LNCaP clone FGC (cell line): Measurements from ENCODE around the gene METRNL.
A peak's percentile ranks its signal among the peaks of the same experiment; 100 is the strongest.
"Not testable (repeated sequence)": the region's sequence is repeated elsewhere in the genome, so short reads cannot be mapped to it uniquely, and the experiment has no call there.

ENCODE experiments used
- DNase-seq: peaks from one replicate; pipeline ENCODE4 v3.0.0-alpha.2; 2011; ENCODE audit warnings: low read depth
- H3K4me3 ChIP-seq: 2 replicates; pipeline ENCODE4 v1.5.1; 2011; ENCODE audit warnings: mild to moderate bottlenecking, low read depth, low read length, control low read depth
- TF ChIP-seq, protein P1 (sequence below): IDR thresholded peaks from 2 replicates; pipeline ENCODE4 v1.5.1; 2012; ENCODE audit warnings: mild to moderate bottlenecking; ENCODE audit not compliant: control insufficient read depth, insufficient read depth; ENCODE audit errors: extremely low read depth

The METRNL gene

GRCh38 chr17:83064021-83064731 is 15.2 kb upstream of the METRNL start:
- H3K4me3 ChIP-seq = no peak overlapping the region
- TF ChIP-seq, protein P1, sequence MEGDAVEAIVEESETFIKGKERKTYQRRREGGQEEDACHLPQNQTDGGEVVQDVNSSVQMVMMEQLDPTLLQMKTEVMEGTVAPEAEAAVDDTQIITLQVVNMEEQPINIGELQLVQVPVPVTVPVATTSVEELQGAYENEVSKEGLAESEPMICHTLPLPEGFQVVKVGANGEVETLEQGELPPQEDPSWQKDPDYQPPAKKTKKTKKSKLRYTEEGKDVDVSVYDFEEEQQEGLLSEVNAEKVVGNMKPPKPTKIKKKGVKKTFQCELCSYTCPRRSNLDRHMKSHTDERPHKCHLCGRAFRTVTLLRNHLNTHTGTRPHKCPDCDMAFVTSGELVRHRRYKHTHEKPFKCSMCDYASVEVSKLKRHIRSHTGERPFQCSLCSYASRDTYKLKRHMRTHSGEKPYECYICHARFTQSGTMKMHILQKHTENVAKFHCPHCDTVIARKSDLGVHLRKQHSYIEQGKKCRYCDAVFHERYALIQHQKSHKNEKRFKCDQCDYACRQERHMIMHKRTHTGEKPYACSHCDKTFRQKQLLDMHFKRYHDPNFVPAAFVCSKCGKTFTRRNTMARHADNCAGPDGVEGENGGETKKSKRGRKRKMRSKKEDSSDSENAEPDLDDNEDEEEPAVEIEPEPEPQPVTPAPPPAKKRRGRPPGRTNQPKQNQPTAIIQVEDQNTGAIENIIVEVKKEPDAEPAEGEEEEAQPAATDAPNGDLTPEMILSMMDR = no peak
- no peak for DNase-seq

DNA sequence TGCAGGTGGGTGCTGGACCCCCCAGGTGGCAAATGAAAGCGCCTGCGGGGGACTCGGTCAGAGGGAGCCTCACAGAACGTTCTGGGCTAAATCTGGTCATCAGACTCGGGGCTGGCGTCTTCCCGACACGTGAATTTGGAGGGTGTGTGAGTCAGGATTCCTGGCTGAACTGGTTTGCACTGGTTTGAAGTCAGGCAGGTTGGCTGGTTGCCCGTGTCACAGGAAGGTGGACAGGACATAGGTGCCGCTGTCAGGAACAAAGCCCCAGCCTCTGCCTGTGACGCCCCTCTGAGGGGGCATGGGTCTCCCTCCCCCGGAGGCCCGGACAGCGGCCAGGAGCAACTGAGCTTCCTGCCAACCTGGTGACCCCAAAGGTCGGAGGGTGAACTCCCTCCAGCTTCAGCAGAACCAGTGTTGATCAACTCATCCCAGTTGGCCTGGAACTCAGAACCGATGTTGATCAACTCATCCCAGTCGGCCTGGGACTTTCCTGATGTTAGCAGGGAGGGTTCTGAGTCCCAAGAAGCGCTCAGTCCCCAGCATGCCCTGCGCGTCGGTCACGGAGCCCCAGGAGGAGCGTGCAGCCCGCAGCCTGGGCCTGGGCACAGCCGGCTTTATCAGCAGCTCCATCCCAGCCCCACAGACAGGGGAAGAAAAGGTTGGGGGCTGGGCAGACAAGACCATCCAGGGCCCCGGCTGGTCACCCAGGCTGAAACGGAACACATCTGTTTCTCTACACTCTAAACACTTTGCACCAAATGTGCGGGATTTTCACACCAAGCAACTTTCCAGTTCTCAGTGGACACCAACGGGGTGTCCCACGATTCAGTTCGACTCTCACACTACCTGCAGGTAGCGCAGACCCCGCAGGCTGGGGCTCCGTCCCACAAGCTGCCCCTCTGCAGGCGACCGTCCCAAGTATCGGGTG is 14.4 kb upstream of the METRNL start:
- TF ChIP-seq, protein P1 = no peak
- peak; percentile 81 for DNase-seq
- no peak overlapping the region for H3K4me3 ChIP-seq

GRCh38 chr17:83065660-83066542 is 13.5 kb upstream of the METRNL start:
- TF ChIP-seq, protein P1 = no peak
- no peak for DNase-seq
- no peak overlapping the region for H3K4me3 ChIP-seq

- not testable (repeated sequence) for DNase-seq, H3K4me3 ChIP-seq
Observed at GRCh38 chr17:83066543-83066890, 12.9 kb upstream of the METRNL start.

- no peak overlapping the region for H3K4me3 ChIP-seq
- TF ChIP-seq, protein P1 = no peak
- DNase-seq = no peak
Observed at GRCh38 chr17:83067071-83067717, 12.2 kb upstream of the METRNL start.

- TF ChIP-seq, protein P1 = peak; percentile 14; the same call in 1 of the 2 replicates
- no peak for DNase-seq
- H3K4me3 ChIP-seq = no peak overlapping the region
Observed at GRCh38 chr17:83067718-83068261, 11.6 kb upstream of the METRNL start.
